Measurements from ENCODE around the gene KCNG2. TPM values are rescaled to one million over a fixed set of nuclear protein-coding genes. Genes with fewer than 3 reads are reported as not detected.

Gene KCNG2
- total and polyA plus RNA-seq, 2 of the 8 experiments (the other 6 are each of a cell fraction or from before 2014, with no cell fraction given), result 0.19 to 0.74 TPM

DNA sequence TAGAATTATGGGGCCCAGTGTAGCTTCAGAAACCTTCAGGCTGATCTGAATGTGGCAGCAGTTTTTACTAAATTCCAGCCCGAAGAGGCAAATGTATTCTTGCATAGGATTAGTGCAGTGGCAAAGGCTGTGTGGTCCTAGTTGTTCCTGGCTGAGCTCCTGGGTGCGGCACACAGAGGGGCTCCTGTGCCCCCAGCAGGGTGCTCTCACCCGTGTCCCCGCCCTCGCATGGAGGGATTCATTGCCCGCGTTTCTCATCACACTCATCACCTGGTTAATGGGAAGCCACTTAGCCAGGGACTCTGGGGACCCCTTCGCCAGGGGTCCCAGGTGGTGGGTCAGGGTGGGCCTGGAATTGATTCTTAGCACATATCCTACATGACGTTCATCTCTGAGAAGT is 3.9 kb downstream of the KCNG2 start:
- Histone ChIP-seq H3K27me3 (replicated peaks in 1 of 4; ENCODE audit: control insufficient read depth in 3 of 4, extremely low read depth in 1 of 4, insufficient read depth in 3 of 4, low read length in 3 of 4) (peaks cover 20 to 38% (median 37%) of the 10 kb centered on the region in 4 experiments), H4K5ac (ENCODE audit: insufficient read length, low read depth, low read length) (no peak overlapping the region), H3K4me3 (ENCODE audit: extremely low read depth in 1 of 4, insufficient read depth in 2 of 4, low read depth in 3 of 4, low read length in 4 of 4) (no peak overlapping the region), H2BK15ac (ENCODE audit: low read length) (no peak overlapping the region), H4K8ac (ENCODE audit: extremely low read depth, insufficient read depth, low read length) (peak overlapping the region; percentile 51; the same call in 1 of the 2 replicates), H3K23me2 (ENCODE audit: low read depth, low read length) (peaks cover 8% of the 10 kb centered on the region; the same call in 1 of the 2 replicates), H3K79me1 (ENCODE audit: low read depth, low read length) (no peaks in the 10 kb centered on the region), H3K18ac (ENCODE audit: extremely low read depth, low read length) (no peak overlapping the region), H3K56ac (replicated peaks; ENCODE audit: insufficient read length, low read depth, low read length) (no peak overlapping the region), H2BK12ac (ENCODE audit: low read depth, low read length) (no peak overlapping the region), H2AK5ac (ENCODE audit: low read depth, low read length) (no peak overlapping the region), H4K20me1 (replicated peaks in 1 of 2; ENCODE audit: control insufficient read depth in 1 of 2, insufficient read depth in 2 of 2, low read length in 2 of 2) (peaks cover under 1 to 6% of the 10 kb centered on the region in 2 experiments), H3K4ac (replicated peaks; ENCODE audit: insufficient read length, low read depth, low read length) (no peak overlapping the region), H3K9me3 (ENCODE audit: insufficient read depth in 2 of 2, low read depth in 1 of 2, low read length in 1 of 2) (no peaks in the 10 kb centered on the region), H2BK120ac (replicated peaks; ENCODE audit: low read depth, low read length) (no peak overlapping the region), H3K23ac (ENCODE audit: insufficient read length) (no peak overlapping the region), H2BK20ac (ENCODE audit: low read length) (no peak overlapping the region), H4K91ac (replicated peaks; ENCODE audit: insufficient read length, low read length) (no peak overlapping the region), H3K79me2 (ENCODE audit: control insufficient read depth in 1 of 2, insufficient read depth in 2 of 2, low read length in 2 of 2) (no peaks in the 10 kb centered on the region), H2AFZ (ENCODE audit: low read length) (no peak overlapping the region), H3K4me1 (replicated peaks in 1 of 4; ENCODE audit: control insufficient read depth in 3 of 4, insufficient read depth in 4 of 4, low read length in 3 of 4) (peaks cover 0 to 12% (median 5%) of the 10 kb centered on the region in 4 experiments; a peak in 5 of 7 replicates), H3K9ac (replicated peaks in 1 of 4; ENCODE audit: extremely low read depth in 1 of 4, low read depth in 3 of 4, low read length in 3 of 4) (no peak overlapping the region), H3K36me3 (ENCODE audit: control insufficient read depth in 2 of 4, insufficient read depth in 4 of 4, low read length in 3 of 4) (no peaks in the 10 kb centered on the region), H3K4me2 (ENCODE audit: insufficient read depth in 1 of 2, low read depth in 2 of 2, low read length in 2 of 2) (no peak overlapping the region), H3K27ac (ENCODE audit: low read depth, low read length) (no peak overlapping the region), H3K14ac (ENCODE audit: insufficient read length) (no peak overlapping the region), H2BK5ac (ENCODE audit: low read depth, low read length) (no peak overlapping the region)
- ChIA-PET POLR2A (ENCODE audit: partially characterized antibody) (no interaction called here), CTCF (ENCODE audit: partially characterized antibody) (no interaction called here)
- no peak for TF ChIP-seq FOSL1 (IDR thresholded peaks at IDR 0.05; ENCODE audit: insufficient read depth, low read depth, low read length)
- TF ChIP-seq EP300 (IDR thresholded peaks at IDR 0.05; ENCODE audit: borderline replicate concordance in 1 of 2, low read depth in 2 of 2, low read length in 2 of 2), result no peak
- no peak for TF ChIP-seq EZH2 (IDR thresholded peaks at IDR 0.05; ENCODE audit: low read depth, low read length, severe bottlenecking)
- no peak for TF ChIP-seq TBP (IDR thresholded peaks at IDR 0.05; ENCODE audit: low read depth, low read length)
- TF ChIP-seq RAD21 (IDR thresholded peaks at IDR 0.05 in 1 of 2, conservative IDR thresholded peaks at IDR 0.05 in 1 of 2; ENCODE audit: low read depth in 2 of 2, low read length in 2 of 2), result no peak
- TF ChIP-seq MAFK (IDR thresholded peaks at IDR 0.05; ENCODE audit: low read depth, low read length), result no peak
- TF ChIP-seq PHF8 (conservative IDR thresholded peaks at IDR 0.05; ENCODE audit: low read depth, low read length), result no peak
- no peak for TF ChIP-seq ASH2L (IDR thresholded peaks at IDR 0.05; ENCODE audit: low read length)
- TF ChIP-seq, protein P1, sequence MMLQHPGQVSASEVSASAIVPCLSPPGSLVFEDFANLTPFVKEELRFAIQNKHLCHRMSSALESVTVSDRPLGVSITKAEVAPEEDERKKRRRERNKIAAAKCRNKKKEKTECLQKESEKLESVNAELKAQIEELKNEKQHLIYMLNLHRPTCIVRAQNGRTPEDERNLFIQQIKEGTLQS (IDR thresholded peaks at IDR 0.05; ENCODE audit: insufficient read depth, low read depth, low read length), result no peak
- DNase-seq (ENCODE audit: low read depth in 1 of 2, low spot score in 2 of 2) (no peak), FAIRE-seq (no peak)
- 84% methylated on average over 9 of the region's 9 CpGs; no CpG with 5 or more reads in 1 of the 2 experiments for WGBS, 2 experiments (ENCODE audit: extremely low coverage in 1 of 2, insufficient coverage in 1 of 2, insufficient read length in 1 of 2, insufficient replicate concordance in 2 of 2, low coverage in 1 of 2, low lambda C conversion rate in 2 of 2, missing lambda C conversion rate in 1 of 2)

All from H1 (cell line).